H1 (cell line): ENCODE results near the gene TINAGL1. TPM values are rescaled to one million over a fixed set of nuclear protein-coding genes. Genes with fewer than 3 reads are reported as not detected.
A peak's percentile ranks its signal among the peaks of the same experiment; 100 is the strongest.

Experiments used
- CTCF ChIA-PET: fragments of 300-600 bp; sonication (Branson Sonifier 250); formaldehyde crosslinking; loops from one replicate; lab custom pipeline; 2021; ENCODE audit not compliant: partially characterized antibody; lab: Charles Lee
- POLR2A ChIA-PET: fragments of 300-600 bp; sonication (Branson Sonifier 250); formaldehyde crosslinking; loops from one replicate; lab custom pipeline; 2021; ENCODE audit warnings: inconsistent platforms; ENCODE audit not compliant: partially characterized antibody; lab: Charles Lee
- DNase-seq, 2 experiments: peaks; one replicate each; pipeline versions ENCODE4 v3.0.0 to v3.0.0-alpha.2; 2010 to 2022; ENCODE audit warnings: low spot score in 2 of 2, low read depth in 1 of 2, mixed read lengths in 1 of 2
- FAIRE-seq: peaks from 2 replicates; lab custom pipeline; 2011; peaks lifted over from hg19 to GRCh38; lab: Jason Lieb, UNC
- H2AFZ ChIP-seq: 2 replicates; pipeline ENCODE4 v1.8.1; 2012; ENCODE audit warnings: low read length, inconsistent platforms
- H2AK5ac ChIP-seq: 2 replicates; pipeline ENCODE4 v1.6.1; 2013; ENCODE audit warnings: low read depth, low read length
- H2BK120ac ChIP-seq: replicated peaks from 2 replicates; pipeline ENCODE3; 2013; ENCODE audit warnings: low read depth, low read length, inconsistent platforms
- H2BK12ac ChIP-seq: 2 replicates; pipeline ENCODE4 v1.6.1; 2013; ENCODE audit warnings: low read depth, low read length
- H2BK15ac ChIP-seq: 2 replicates; pipeline ENCODE4 v1.6.1; 2013; ENCODE audit warnings: low read length
- H2BK20ac ChIP-seq: 2 replicates; pipeline ENCODE4 v1.6.1; 2013; ENCODE audit warnings: low read length
- H2BK5ac ChIP-seq: 2 replicates; pipeline ENCODE4 v1.6.1; 2013; ENCODE audit warnings: low read depth, low read length
- H3K14ac ChIP-seq: 2 replicates; pipeline ENCODE4 v1.6.1; 2013; ENCODE audit warnings: inconsistent platforms; ENCODE audit not compliant: insufficient read length
- H3K18ac ChIP-seq: 2 replicates; pipeline ENCODE4 v1.6.1; 2013; ENCODE audit warnings: low read length; ENCODE audit errors: extremely low read depth
- H3K23ac ChIP-seq: 2 replicates; pipeline ENCODE4 v1.6.1; 2013; ENCODE audit warnings: inconsistent platforms; ENCODE audit not compliant: insufficient read length
- H3K23me2 ChIP-seq: 2 replicates; pipeline ENCODE4 v1.6.1; 2013; ENCODE audit warnings: low read depth, low read length
- H3K27ac ChIP-seq: 2 replicates; pipeline ENCODE4 v1.6.1; 2011; ENCODE audit warnings: low read depth, low read length, inconsistent platforms
- H3K27me3 ChIP-seq, 4 experiments: replicated peaks in 1 of 4; 1 replicate in 1 of 4; 2 replicates in 3 of 4; pipeline versions ENCODE4 v1.6.1 to v1.8.1; 2011 to 2013; ENCODE audit warnings: low read length in 3 of 4, mild to moderate bottlenecking in 3 of 4, inconsistent platforms in 2 of 4, mixed read lengths in 2 of 4, moderate library complexity in 1 of 4; ENCODE audit not compliant: control insufficient read depth in 3 of 4, insufficient read depth in 3 of 4; ENCODE audit errors: extremely low read depth in 1 of 4
- H3K36me3 ChIP-seq, 4 experiments: 2 replicates each; pipeline versions ENCODE4 v1.6.1 to v1.8.1; 2011 to 2013; ENCODE audit warnings: mild to moderate bottlenecking in 4 of 4, low read length in 3 of 4, moderate library complexity in 2 of 4, control low read depth in 1 of 4, inconsistent platforms in 1 of 4; ENCODE audit not compliant: insufficient read depth in 4 of 4, control insufficient read depth in 2 of 4
- H3K4ac ChIP-seq: replicated peaks from 2 replicates; pipeline ENCODE3; 2013; ENCODE audit warnings: low read length, low read depth, mixed read lengths, inconsistent platforms; ENCODE audit not compliant: insufficient read length
- H3K4me1 ChIP-seq, 4 experiments: replicated peaks in 1 of 4; 1 replicate in 1 of 4; 2 replicates in 3 of 4; pipeline versions ENCODE4 v1.6.1 to v1.8.1; 2011 to 2013; ENCODE audit warnings: low read length in 3 of 4, inconsistent platforms in 2 of 4, mixed read lengths in 1 of 4; ENCODE audit not compliant: insufficient read depth in 4 of 4, control insufficient read depth in 3 of 4
- H3K4me2 ChIP-seq, 2 experiments: 2 replicates each; pipeline versions ENCODE4 v1.6.1 to v1.8.1; 2011 to 2013; ENCODE audit warnings: low read depth in 2 of 2, low read length in 2 of 2, control low read depth in 1 of 2, inconsistent platforms in 1 of 2, mild to moderate bottlenecking in 1 of 2; ENCODE audit not compliant: insufficient read depth in 1 of 2
- H3K4me3 ChIP-seq, 4 experiments: fragments of 200-600, 300-600 bp in 1 of 4; sonication (generic), shearing (Covaris generic), sonication (Bioruptor Twin) in 1 of 4; 2 replicates each; pipeline versions ENCODE4 v1.5.1 to v1.8.1; 2011 to 2016; ENCODE audit warnings: low read length in 4 of 4, low read depth in 3 of 4, control low read depth in 2 of 4, inconsistent platforms in 2 of 4, mild to moderate bottlenecking in 2 of 4, mixed read lengths in 1 of 4, moderate library complexity in 1 of 4; ENCODE audit not compliant: insufficient read depth in 2 of 4; ENCODE audit errors: extremely low read depth in 1 of 4
- H3K56ac ChIP-seq: replicated peaks from 2 replicates; pipeline ENCODE3; 2013; ENCODE audit warnings: low read depth, mild to moderate bottlenecking, mixed read lengths, low read length, inconsistent platforms; ENCODE audit not compliant: insufficient read length
- H3K79me1 ChIP-seq: 2 replicates; pipeline ENCODE4 v1.6.1; 2013; ENCODE audit warnings: low read depth, low read length, control low read depth
- H3K79me2 ChIP-seq, 2 experiments: 2 replicates each; pipeline versions ENCODE4 v1.6.1 to v1.8.1; 2012 to 2013; ENCODE audit warnings: low read length in 2 of 2, mild to moderate bottlenecking in 2 of 2, inconsistent platforms in 1 of 2; ENCODE audit not compliant: insufficient read depth in 2 of 2, control insufficient read depth in 1 of 2
- H3K9ac ChIP-seq, 4 experiments: replicated peaks in 1 of 4; 1 replicate in 1 of 4; 2 replicates in 3 of 4; pipeline versions ENCODE4 v1.6.1 to v1.8.1; 2011 to 2013; ENCODE audit warnings: low read depth in 3 of 4, low read length in 3 of 4, control low read depth in 2 of 4, mild to moderate bottlenecking in 2 of 4, moderate library complexity in 2 of 4, inconsistent platforms in 1 of 4; ENCODE audit errors: extremely low read depth in 1 of 4
- H3K9me3 ChIP-seq, 2 experiments: 2 replicates each; pipeline versions ENCODE4 v1.6.1 to v1.8.1; 2012 to 2013; ENCODE audit warnings: mild to moderate bottlenecking in 2 of 2, moderate library complexity in 2 of 2, control low read depth in 1 of 2, inconsistent platforms in 1 of 2, low read depth in 1 of 2, low read length in 1 of 2, mixed read lengths in 1 of 2; ENCODE audit not compliant: insufficient read depth in 2 of 2
- H4K20me1 ChIP-seq, 2 experiments: replicated peaks in 1 of 2; 2 replicates each; pipeline versions ENCODE3 to v1.8.1; 2011 to 2013; ENCODE audit warnings: inconsistent platforms in 2 of 2, low read length in 2 of 2, mild to moderate bottlenecking in 1 of 2; ENCODE audit not compliant: insufficient read depth in 2 of 2, control insufficient read depth in 1 of 2
- H4K5ac ChIP-seq: 2 replicates; pipeline ENCODE4 v1.6.1; 2013; ENCODE audit warnings: low read length, low read depth, mixed read lengths, inconsistent platforms; ENCODE audit not compliant: insufficient read length
- H4K8ac ChIP-seq: 2 replicates; pipeline ENCODE4 v1.8.0; 2013; ENCODE audit warnings: mild to moderate bottlenecking, moderate library complexity, low read length, inconsistent platforms; ENCODE audit not compliant: insufficient read depth; ENCODE audit errors: extremely low read depth
- H4K91ac ChIP-seq: replicated peaks from 2 replicates; pipeline ENCODE3; 2013; ENCODE audit warnings: low read length, mixed read lengths, inconsistent platforms; ENCODE audit not compliant: insufficient read length
- CBX5 ChIP-seq: fragments of 300-800, 300-1000 bp; sonication (generic); IDR thresholded peaks from 2 replicates; pipeline ENCODE4 v1.7.1; 2016; ENCODE audit warnings: antibody characterized with exemption, low read length, low read depth
- CHD1 ChIP-seq: IDR thresholded peaks from 2 replicates; pipeline ENCODE4 v1.6.1; 2012; ENCODE audit warnings: low read depth, low read length, improper control_type of control experiment
- CTBP2 ChIP-seq: IDR thresholded peaks from 2 replicates; pipeline ENCODE4 v1.7.0; 2011; ENCODE audit warnings: borderline replicate concordance, mild to moderate bottlenecking, moderate library complexity, mixed read lengths, low read length; ENCODE audit not compliant: insufficient read depth, insufficient read length
- CTCF ChIP-seq, 3 experiments: IDR thresholded peaks; 1 replicate in 2 of 3; 2 replicates in 1 of 3; pipeline versions ENCODE4 v1.5.1 to v1.6.1; 2011; ENCODE audit warnings: low read length in 3 of 3, mild to moderate bottlenecking in 3 of 3, inconsistent platforms in 2 of 3, low read depth in 1 of 3, moderate library complexity in 1 of 3; ENCODE audit not compliant: insufficient read depth in 1 of 3; ENCODE audit errors: control extremely low read depth in 1 of 3
- GABPA ChIP-seq: IDR thresholded peaks from 2 replicates; pipeline ENCODE4 v1.6.1; 2011; ENCODE audit warnings: mild to moderate bottlenecking, low read length, moderate library complexity, borderline replicate concordance; ENCODE audit not compliant: insufficient read depth
- KDM1A ChIP-seq: fragments of 200-600, 300-600 bp; sonication (generic); IDR thresholded peaks from 2 replicates; pipeline ENCODE4 v1.7.1; 2016; ENCODE audit warnings: mild to moderate bottlenecking, low read length, borderline replicate concordance
- KDM5A ChIP-seq: fragments of 200-600 bp; IDR thresholded peaks from 2 replicates; pipeline ENCODE4 v1.7.1; 2012; ENCODE audit warnings: mild to moderate bottlenecking, low read length, inconsistent platforms, mixed read lengths
- RAD21 ChIP-seq, 2 experiments: IDR thresholded peaks in 1 of 2; conservative IDR thresholded peaks in 1 of 2; 2 replicates each; pipeline ENCODE4 v1.6.1; 2011; ENCODE audit warnings: low read depth in 2 of 2, low read length in 2 of 2, improper control_type of control experiment in 1 of 2, inconsistent platforms in 1 of 2, mild to moderate bottlenecking in 1 of 2, moderate library complexity in 1 of 2
- RXRA ChIP-seq: IDR thresholded peaks from 2 replicates; pipeline ENCODE4 v1.6.1; 2011; ENCODE audit warnings: low read depth, mild to moderate bottlenecking, low read length, moderate library complexity; ENCODE audit not compliant: insufficient read depth
- TBP ChIP-seq: IDR thresholded peaks from 2 replicates; pipeline ENCODE4 v1.6.1; 2011; ENCODE audit warnings: low read depth, low read length, improper control_type of control experiment
- WGBS, 2 experiments: shearing (Covaris generic) in 1 of 2; methylation state at CpG; one replicate each; pipeline versions ENCODE4 v1.1.6 to v1.1.7; 2013 to 2015; ENCODE audit warnings: low lambda C conversion rate in 2 of 2, mixed read lengths in 2 of 2, inconsistent platforms in 1 of 2, low coverage in 1 of 2, missing lambda C conversion rate in 1 of 2; ENCODE audit not compliant: insufficient replicate concordance in 2 of 2, insufficient coverage in 1 of 2, insufficient read length in 1 of 2; ENCODE audit errors: extremely low coverage in 1 of 2, missing lambda C conversion rate in 1 of 2; 5-methylcytosine and 5-hydroxymethylcytosine counted together
- polyA plus RNA-seq, 7 experiments: library from polyadenylated mRNA; depleted of rRNA in 3 of 7; stranded (reverse) in 5 of 7; unstranded in 2 of 7; fragments of >200 nt in 5 of 7; fragments of 200-250 nt in 2 of 7; gene quantifications; 1 replicate in 5 of 7; 2 replicates in 1 of 7; 4 replicates in 1 of 7; pipeline versions ENCODE4 v1.2.1 to v1.2.3, GENCODE V29; 2011 to 2013; ENCODE audit warnings: missing spikeins in 2 of 7, mixed read lengths in 2 of 7
- total RNA-seq: library from RNA; stranded (reverse); fragmentation: NEBNext Ultra II Directional; extraction: Animal tissue kit (Norgen Biotek cat#: 25700); gene quantifications from 2 replicates; pipeline ENCODE4 v1.2.1, GENCODE V29; 2021

Gene TINAGL1
- total and polyA plus RNA-seq, 2 of the 8 experiments (the other 6 are each of a cell fraction or from before 2014, with no cell fraction given) = 11.2 to 21.7 TPM

- Histone ChIP-seq H4K5ac (no peak overlapping the region), H2BK5ac (no peak overlapping the region), H3K4me2 (no peak overlapping the region), H2AFZ (no peak overlapping the region), H3K23me2 (no peaks in the 10 kb centered on the region), H3K9me3 (no peaks in the 10 kb centered on the region), H2BK120ac (no peak overlapping the region), H3K4me3 (no peak overlapping the region), H2AK5ac (no peak overlapping the region), H3K14ac (no peak overlapping the region), H4K20me1 (peaks cover 0 to 6% of the 10 kb centered on the region in 2 experiments), H3K79me1 (peaks cover 12% of the 10 kb centered on the region; the same call in 1 of the 2 replicates), H3K9ac (no peak overlapping the region), H2BK15ac (no peak overlapping the region), H4K8ac (peak overlapping the region; percentile 75; the same call in 1 of the 2 replicates), H2BK12ac (no peak overlapping the region), H3K27ac (no peak overlapping the region), H3K4me1 (no peaks in the 10 kb centered on the region), H3K27me3 (no peaks in the 10 kb centered on the region), H4K91ac (no peak overlapping the region), H2BK20ac (no peak overlapping the region), H3K36me3 (peaks cover 3 to 21% (median 11%) of the 10 kb centered on the region in 4 experiments; a peak in 7 of 8 replicates), H3K23ac (no peak overlapping the region), H3K79me2 (peaks cover 0 to 16% of the 10 kb centered on the region in 2 experiments; a peak in 1 of 4 replicates), H3K4ac (no peak overlapping the region), H3K56ac (no peak overlapping the region), H3K18ac (no peak overlapping the region)
- DNase-seq (peak in 1 of 2 experiments; percentile 85), FAIRE-seq (peak; percentile 32)
- 72% methylated on average over 4 of the region's 4 CpGs; no CpG with 5 or more reads in 1 of the 2 experiments for WGBS, 2 experiments
- POLR2A ChIA-PET = interaction anchor here (0.8 to 4.3 kb wide), 2 partner anchors 11 to 13 kb away, joined by 3 to 31 read pairs; partner anchors contain the start of gene PEF1
- CTCF ChIA-PET = interaction anchor here (0.6 to 8.6 kb wide), 33 partner anchors 8 to 238 kb away, joined by 3 to 40 read pairs (median 4); partner anchors contain the start of gene PEF1
- TF ChIP-seq CTCF (IDR thresholded peaks at IDR 0.05; ENCODE audit: control extremely low read depth in 1 of 3, insufficient read depth in 1 of 3, low read depth in 1 of 3, low read length in 3 of 3) = peak; percentile 71 to 88 (median 84)
- no peak for TF ChIP-seq CBX5
- TF ChIP-seq RXRA = no peak
- TF ChIP-seq KDM1A = no peak
- no peak for TF ChIP-seq CHD1
- no peak for TF ChIP-seq GABPA
- TF ChIP-seq RAD21 (IDR thresholded peaks at IDR 0.05 in 1 of 2, conservative IDR thresholded peaks at IDR 0.05 in 1 of 2; ENCODE audit: low read depth in 2 of 2, low read length in 2 of 2) = peak; percentile 51 to 61
- no peak for TF ChIP-seq KDM5A
- no peak for TF ChIP-seq TBP
- no peak for TF ChIP-seq CTBP2
These were observed 56.8 kb downstream of the TINAGL1 start for GRCh38 chr1:31633117-31633516.
